Neural cell (in vitro differentiated cells): Measurements from ENCODE around the gene VPS13D. TPM values are rescaled to one million over a fixed set of nuclear protein-coding genes. Genes with fewer than 3 reads are reported as not detected.
"Not testable (repeated sequence)": the region's sequence is repeated elsewhere in the genome, so short reads cannot be mapped to it uniquely, and the experiment has no call there.

Experiments
- H2AFZ ChIP-seq: fragments of 200-600, 300-800 bp; sonication (generic), shearing (Covaris generic); 2 replicates; pipeline ENCODE4 v1.6.0; 2014; ENCODE audit warnings: low read depth, mild to moderate bottlenecking, antibody characterized with exemption, low read length, moderate library complexity
- H3F3A ChIP-seq: fragments of 200-600 bp; shearing (Covaris generic); 2 replicates; pipeline ENCODE4 v1.6.1; 2016; ENCODE audit warnings: mild to moderate bottlenecking, moderate library complexity, mixed read lengths, antibody characterized with exemption, low read length; ENCODE audit not compliant: insufficient read depth, poor library complexity, severe bottlenecking
- H3K27ac ChIP-seq: fragments of 200-600, 300-800 bp; sonication (generic), shearing (Covaris generic); 2 replicates; pipeline ENCODE4 v1.5.1; 2014; ENCODE audit warnings: mild to moderate bottlenecking, low read length, moderate library complexity
- H3K27me3 ChIP-seq: fragments of 300-800, 200-600 bp; sonication (generic), shearing (Covaris generic); 2 replicates; pipeline ENCODE4 v1.6.0; 2014; ENCODE audit warnings: mild to moderate bottlenecking, low read depth, low read length, moderate library complexity; ENCODE audit not compliant: insufficient read depth
- H3K36me3 ChIP-seq: fragments of 300-800, 200-600 bp; sonication (generic), shearing (Covaris generic); 2 replicates; pipeline ENCODE4 v1.5.1; 2014; ENCODE audit warnings: mild to moderate bottlenecking, antibody characterized with exemption, low read length, moderate library complexity; ENCODE audit not compliant: insufficient read depth
- H3K4me2 ChIP-seq: fragments of 300-800, 200-600 bp; sonication (generic), shearing (Covaris generic); 2 replicates; pipeline ENCODE4 v1.6.0; 2014; ENCODE audit warnings: mild to moderate bottlenecking, low read length
- H3K4me3 ChIP-seq: fragments of 300-800, 200-600 bp; sonication (generic), shearing (Covaris generic); 2 replicates; pipeline ENCODE4 v1.5.1; 2014; ENCODE audit warnings: mild to moderate bottlenecking, low read length, moderate library complexity
- H3K79me2 ChIP-seq: fragments of 200-600 bp; shearing (Covaris generic); replicated peaks from 2 replicates; pipeline ENCODE4 v1.6.0; 2014; ENCODE audit warnings: mild to moderate bottlenecking, low read length, moderate library complexity; ENCODE audit not compliant: insufficient read depth
- H3K9ac ChIP-seq: fragments of 300-800, 200-600 bp; sonication (generic), shearing (Covaris generic); 2 replicates; pipeline ENCODE4 v1.6.1; 2016; ENCODE audit warnings: mild to moderate bottlenecking, low read length, mixed read lengths
- H3K9me2 ChIP-seq: fragments of 200-600 bp; shearing (Covaris generic); 2 replicates; pipeline ENCODE4 v1.6.1; 2016; ENCODE audit warnings: mild to moderate bottlenecking, low read length, mixed read lengths; ENCODE audit not compliant: insufficient read depth
- H3K9me3 ChIP-seq: fragments of 200-600, 300-800 bp; sonication (generic), shearing (Covaris generic); 2 replicates; pipeline ENCODE4 v1.6.1; 2016; ENCODE audit warnings: mild to moderate bottlenecking, mixed run types, low read length, moderate library complexity, mixed read lengths
- H4K20me1 ChIP-seq: fragments of 200-600 bp; shearing (Covaris generic); 2 replicates; pipeline ENCODE4 v1.6.1; 2016; ENCODE audit warnings: mild to moderate bottlenecking, mixed run types; ENCODE audit not compliant: insufficient read depth
- CTCF ChIP-seq: fragments of 450-650 bp; IDR thresholded peaks from 2 replicates; pipeline ENCODE4 v1.5.1; 2014; ENCODE audit warnings: antibody characterized with exemption, mild to moderate bottlenecking, moderate library complexity; ENCODE audit not compliant: poor library complexity, severe bottlenecking
- EP300 ChIP-seq: fragments of 450-650 bp; conservative IDR thresholded peaks from 2 replicates; pipeline ENCODE4 v1.6.1; 2014; ENCODE audit warnings: antibody characterized with exemption, mild to moderate bottlenecking, moderate library complexity; ENCODE audit not compliant: poor library complexity, severe bottlenecking
- EZH2 ChIP-seq: fragments of 200-600, 300-800 bp; shearing (Covaris generic), sonication (generic); IDR thresholded peaks from 2 replicates; pipeline ENCODE4 v1.6.1; 2014; ENCODE audit warnings: antibody characterized with exemption, low read length, borderline replicate concordance, mild to moderate bottlenecking; ENCODE audit not compliant: insufficient read depth, poor library complexity, severe bottlenecking
- MXI1 ChIP-seq: fragments of 450-650 bp; conservative IDR thresholded peaks from 2 replicates; pipeline ENCODE4 v1.6.1; 2014; ENCODE audit warnings: antibody characterized with exemption, mild to moderate bottlenecking; ENCODE audit not compliant: poor library complexity, severe bottlenecking
- POLR2AphosphoS5 ChIP-seq: IDR thresholded peaks from 2 replicates; pipeline ENCODE4 v1.6.1; 2012
- RAD21 ChIP-seq: fragments of 450-650 bp; conservative IDR thresholded peaks from 2 replicates; pipeline ENCODE4 v1.6.1; 2014; ENCODE audit warnings: antibody characterized with exemption, mild to moderate bottlenecking, moderate library complexity
- REST ChIP-seq: IDR thresholded peaks from 2 replicates; pipeline ENCODE4 v1.6.1; 2012; ENCODE audit warnings: borderline replicate concordance
- SMC3 ChIP-seq: fragments of 450-650 bp; conservative IDR thresholded peaks from 2 replicates; pipeline ENCODE4 v1.6.1; 2014; ENCODE audit warnings: antibody characterized with exemption, mild to moderate bottlenecking, moderate library complexity; ENCODE audit not compliant: poor library complexity
- TAF1 ChIP-seq: IDR thresholded peaks from 2 replicates; pipeline ENCODE4 v1.6.1; 2012; ENCODE audit warnings: low read depth
- polyA plus RNA-seq: library from polyadenylated mRNA; depleted of rRNA; stranded (reverse); fragments of >200 nt; gene quantifications from 2 replicates; pipeline ENCODE4 v1.2.3, GENCODE V29; 2014

VPS13D gene
- polyA plus RNA-seq, 1 donor from 2014 or later = 24.5 TPM

- Histone ChIP-seq H3K4me3 (no peak overlapping the region), H3K9me3 (peaks cover 6% of the 10 kb centered on the region), H3K4me2 (no peak overlapping the region), H2AFZ (no peak overlapping the region), H4K20me1 (no peaks in the 10 kb centered on the region), H3K27ac (no peak overlapping the region), H3F3A (no peaks in the 10 kb centered on the region), H3K36me3 (peaks cover 29% of the 10 kb centered on the region), H3K79me2 (no peaks in the 10 kb centered on the region), H3K9me2 (no peaks in the 10 kb centered on the region), H3K27me3 (no peaks in the 10 kb centered on the region), H3K9ac (no peak overlapping the region)
- TF ChIP-seq MXI1 (no peak), POLR2AphosphoS5 (no peak), EP300 (no peak), SMC3 (no peak), CTCF (no peak), RAD21 (no peak), TAF1 (no peak), REST (no peak), EZH2 (no peak)
These were observed 157.8 kb downstream of the VPS13D start for GRCh38 chr1:12387641-12388040.

- not testable (repeated sequence) for H3K9me3 ChIP-seq, H4K20me1 ChIP-seq, H2AFZ ChIP-seq, H3F3A ChIP-seq, H3K4me3 ChIP-seq, H3K4me2 ChIP-seq, H3K9me2 ChIP-seq, H3K9ac ChIP-seq, H3K27me3 ChIP-seq, H3K27ac ChIP-seq, H3K79me2 ChIP-seq
- peaks cover 24% of the 10 kb centered on the region for H3K36me3 ChIP-seq
These were observed 160.5 kb downstream of the VPS13D start for GRCh38 chr1:12390296-12390695.
